Sigmoid colon (tissue), 7 donors: ENCODE measurements around the gene RLN3. TPM values are rescaled to one million over a fixed set of nuclear protein-coding genes. Genes with fewer than 3 reads are reported as not detected.
A peak's percentile ranks its signal among the peaks of the same experiment; 100 is the strongest.

Source experiments
- DNase-seq: peaks from one replicate; pipeline ENCODE4 v3.0.0-alpha.2; 2019
- H3K27ac ChIP-seq, 4 donors: fragments of 200-600 bp; sonication (generic); one replicate each; pipeline ENCODE4 v1.5.1; 2016 to 2019; ENCODE audit warnings: mild to moderate bottlenecking in 1 of 4
- H3K27me3 ChIP-seq, 3 donors: fragments of 200-600 bp; sonication (generic); one replicate each; pipeline ENCODE4 v1.5.1; 2019; ENCODE audit warnings: mild to moderate bottlenecking in 1 of 3
- H3K36me3 ChIP-seq, 4 donors: fragments of 200-600 bp; sonication (generic); one replicate each; pipeline ENCODE4 v1.5.1; 2016 to 2019
- H3K4me1 ChIP-seq, 4 donors: fragments of 200-600 bp; sonication (generic); one replicate each; pipeline ENCODE4 v1.5.1; 2017 to 2019
- H3K4me3 ChIP-seq, 4 donors: fragments of 200-600 bp; sonication (generic); one replicate each; pipeline ENCODE4 v1.5.1; 2017 to 2019; ENCODE audit warnings: mild to moderate bottlenecking in 2 of 4, moderate library complexity in 1 of 4
- H3K9me3 ChIP-seq, 4 donors: fragments of 200-600 bp in 3 of 4; sonication (generic) in 3 of 4; one replicate each; pipeline versions ENCODE4 v1.5.1 to v1.6.1; 2013 to 2019
- EP300 ChIP-seq, 4 donors: sonication (generic); formaldehyde crosslinking; IDR thresholded peaks; one replicate each; pipeline ENCODE4 v1.6.1; 2017; ENCODE audit warnings: antibody characterized with exemption in 4 of 4
- POLR2A ChIP-seq, 2 donors: fragments of 450-650 bp; IDR thresholded peaks; one replicate each; pipeline ENCODE4 v1.6.1; 2016; ENCODE audit warnings: antibody characterized with exemption in 2 of 2, mild to moderate bottlenecking in 2 of 2, moderate library complexity in 2 of 2
- POLR2AphosphoS5 ChIP-seq, 4 donors: sonication (generic); formaldehyde crosslinking; IDR thresholded peaks; one replicate each; pipeline ENCODE4 v1.6.1; 2017; ENCODE audit warnings: antibody characterized with exemption in 4 of 4
- WGBS, 2 donors: extraction: QIAGEN DNeasy Blood & Tissue Kit; methylation state at CpG; one replicate each; pipeline ENCODE4 v1.1.7; 2013; 5-methylcytosine and 5-hydroxymethylcytosine counted together
- intact Hi-C: fragments of 100-400 bp; cut with DNase I; formaldehyde crosslinking; loops from one replicate; pipeline ENCODE4 v1.15.1; 2023
- polyA plus RNA-seq, 3 donors: library from polyadenylated mRNA; stranded (reverse); fragments of 200-250 nt; gene quantifications; one replicate each; pipeline ENCODE4 v1.2.3, GENCODE V29; 2013
- total RNA-seq, 4 donors: library from RNA; depleted of rRNA; stranded (reverse); fragments of >200 nt; gene quantifications; one replicate each; pipeline ENCODE4 v1.1.0, GENCODE V29; 2016
- TF ChIP-seq, protein P1 (sequence below), 4 experiments: fragments of 450-650 bp in 3 of 4; fragments of 200-600 bp in 1 of 4; IDR thresholded peaks; one replicate each; pipeline ENCODE4 v1.5.1; 2016 to 2019; ENCODE audit warnings: antibody characterized with exemption in 4 of 4, mild to moderate bottlenecking in 3 of 4, moderate library complexity in 2 of 4
- donor health status: healthy with polysubstance abuse.
- donor health status: Bipolar disorder and iron deficiency.
- donor health status: healthy.

Gene RLN3
- total and polyA plus RNA-seq, 7 donors = 1.1 TPM; not detected in 6

DNA sequence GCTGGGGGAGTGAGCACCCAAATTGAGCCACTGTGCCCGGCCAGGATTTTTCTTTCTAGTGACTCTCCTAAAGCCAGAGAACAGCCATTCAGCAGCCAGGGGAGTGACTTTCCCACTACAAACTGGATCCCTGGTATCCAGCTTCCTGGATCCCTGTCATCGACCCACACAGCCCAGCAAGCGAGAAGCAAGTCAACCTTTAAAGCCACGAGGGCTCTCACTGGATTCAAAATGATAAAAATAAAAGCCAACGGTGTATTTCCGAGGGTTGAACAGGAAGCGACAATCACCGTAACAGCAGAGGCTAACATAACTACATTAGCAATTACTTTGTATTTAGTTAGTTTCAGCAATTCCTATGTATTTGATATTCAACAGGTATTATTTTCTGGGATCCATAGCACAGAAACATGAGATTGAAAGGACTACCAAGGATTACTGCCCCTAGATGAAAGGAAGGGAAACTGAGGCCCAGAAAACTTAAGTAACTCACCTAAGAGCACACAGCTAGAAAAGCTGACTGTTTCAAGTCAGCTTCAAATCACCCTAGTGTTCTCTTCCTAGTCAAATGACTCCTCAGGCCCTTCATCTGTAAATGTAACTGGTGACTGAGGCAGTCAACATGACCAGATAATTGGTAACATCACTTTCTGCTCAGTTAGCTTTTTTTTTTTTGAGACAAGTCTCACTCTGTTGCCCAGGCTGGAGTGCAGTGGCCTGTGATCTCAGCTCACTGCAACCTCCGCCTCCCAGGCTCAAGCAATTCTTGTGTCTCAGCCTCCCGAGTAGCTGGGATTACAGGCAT lies 24.5 kb upstream of the RLN3 start:
- peaks cover 0 to 5% (median 1%) of the 10 kb centered on the region in 4 donors for H3K9me3 ChIP-seq
- no peak for DNase-seq
- peak overlapping the region; percentile 98 to 100 (median 99) for H3K27ac ChIP-seq
- H3K27me3 ChIP-seq = no peaks in the 10 kb centered on the region
- no peak for TF ChIP-seq EP300 (IDR thresholded peaks at IDR 0.05)
- TF ChIP-seq POLR2A (IDR thresholded peaks at IDR 0.05) = no peak
- TF ChIP-seq, protein P1, sequence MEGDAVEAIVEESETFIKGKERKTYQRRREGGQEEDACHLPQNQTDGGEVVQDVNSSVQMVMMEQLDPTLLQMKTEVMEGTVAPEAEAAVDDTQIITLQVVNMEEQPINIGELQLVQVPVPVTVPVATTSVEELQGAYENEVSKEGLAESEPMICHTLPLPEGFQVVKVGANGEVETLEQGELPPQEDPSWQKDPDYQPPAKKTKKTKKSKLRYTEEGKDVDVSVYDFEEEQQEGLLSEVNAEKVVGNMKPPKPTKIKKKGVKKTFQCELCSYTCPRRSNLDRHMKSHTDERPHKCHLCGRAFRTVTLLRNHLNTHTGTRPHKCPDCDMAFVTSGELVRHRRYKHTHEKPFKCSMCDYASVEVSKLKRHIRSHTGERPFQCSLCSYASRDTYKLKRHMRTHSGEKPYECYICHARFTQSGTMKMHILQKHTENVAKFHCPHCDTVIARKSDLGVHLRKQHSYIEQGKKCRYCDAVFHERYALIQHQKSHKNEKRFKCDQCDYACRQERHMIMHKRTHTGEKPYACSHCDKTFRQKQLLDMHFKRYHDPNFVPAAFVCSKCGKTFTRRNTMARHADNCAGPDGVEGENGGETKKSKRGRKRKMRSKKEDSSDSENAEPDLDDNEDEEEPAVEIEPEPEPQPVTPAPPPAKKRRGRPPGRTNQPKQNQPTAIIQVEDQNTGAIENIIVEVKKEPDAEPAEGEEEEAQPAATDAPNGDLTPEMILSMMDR (IDR thresholded peaks at IDR 0.05) = no peak
- no peak for TF ChIP-seq POLR2AphosphoS5 (IDR thresholded peaks at IDR 0.05)
- H3K36me3 ChIP-seq = peaks cover 0 to 6% (median 0%) of the 10 kb centered on the region in 4 donors
- WGBS, 2 donors = 47 to 75% methylated on average over 10 of the region's 10 CpGs
- H3K4me1 ChIP-seq = peaks cover 0 to 30% (median 24%) of the 10 kb centered on the region in 4 donors
- intact Hi-C loops = loop anchor here (10.0 kb wide), 1 partner anchor 209 kb away; the partner anchor contains the start of gene ZSWIM4
- H3K4me3 ChIP-seq = no peak overlapping the region

DNA sequence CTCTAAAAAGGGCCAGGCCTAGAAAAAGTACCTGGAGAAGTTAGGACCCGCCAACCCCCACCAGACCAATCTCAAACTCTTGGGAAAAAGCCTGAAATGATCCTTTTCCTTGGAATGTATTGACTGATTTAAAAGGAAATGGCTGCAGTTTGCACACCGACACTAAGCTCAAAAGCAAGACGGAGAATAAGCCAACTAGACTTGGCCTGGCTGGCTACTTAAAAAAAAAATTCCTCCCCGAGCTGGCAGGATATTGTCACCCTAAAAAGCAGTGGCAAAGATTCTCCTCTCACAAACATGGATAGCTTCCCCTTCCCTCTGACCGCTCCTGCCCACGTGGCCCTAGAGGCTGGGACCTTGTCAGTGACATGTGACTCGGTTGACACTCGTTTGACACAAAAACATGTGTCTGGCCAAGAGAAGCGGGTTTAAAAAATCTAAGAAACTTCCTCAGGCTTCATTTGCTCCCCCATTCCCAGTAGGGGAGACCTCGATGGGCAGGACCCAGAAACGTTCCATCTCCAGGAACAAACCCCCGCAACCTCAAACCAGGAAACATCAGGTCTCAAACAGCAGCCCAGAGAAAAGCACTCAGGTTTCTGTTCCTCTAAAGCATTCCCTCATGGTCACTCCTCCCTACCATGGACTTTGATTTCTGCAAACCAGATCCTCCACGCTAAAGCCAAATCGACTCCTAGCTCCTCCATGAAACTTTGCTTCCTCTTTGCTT lies 23.2 kb upstream of the RLN3 start:
- H3K27me3 ChIP-seq = no peaks in the 10 kb centered on the region
- peak overlapping the region; percentile 98 to 100 (median 99) for H3K27ac ChIP-seq
- peak overlapping the region in 2 of 4 donors; percentile 97 for H3K4me3 ChIP-seq
- 12 to 25% methylated on average over 14 of the region's 14 CpGs for WGBS, 2 donors
- no peaks in the 10 kb centered on the region for H3K36me3 ChIP-seq
- intact Hi-C loops = loop anchor here (10.0 kb wide), 1 partner anchor 210 kb away; the partner anchor contains the start of gene ZSWIM4
- DNase-seq = peak; percentile 79
- H3K4me1 ChIP-seq = peaks cover 0 to 30% (median 24%) of the 10 kb centered on the region in 4 donors
- no peak for TF ChIP-seq EP300 (IDR thresholded peaks at IDR 0.05)
- TF ChIP-seq, protein P1 (IDR thresholded peaks at IDR 0.05) = no peak
- peak in 1 of 4 donors; percentile 53 for TF ChIP-seq POLR2AphosphoS5 (IDR thresholded peaks at IDR 0.05)
- no peak for TF ChIP-seq POLR2A (IDR thresholded peaks at IDR 0.05)
- no peaks in the 10 kb centered on the region for H3K9me3 ChIP-seq

DNA sequence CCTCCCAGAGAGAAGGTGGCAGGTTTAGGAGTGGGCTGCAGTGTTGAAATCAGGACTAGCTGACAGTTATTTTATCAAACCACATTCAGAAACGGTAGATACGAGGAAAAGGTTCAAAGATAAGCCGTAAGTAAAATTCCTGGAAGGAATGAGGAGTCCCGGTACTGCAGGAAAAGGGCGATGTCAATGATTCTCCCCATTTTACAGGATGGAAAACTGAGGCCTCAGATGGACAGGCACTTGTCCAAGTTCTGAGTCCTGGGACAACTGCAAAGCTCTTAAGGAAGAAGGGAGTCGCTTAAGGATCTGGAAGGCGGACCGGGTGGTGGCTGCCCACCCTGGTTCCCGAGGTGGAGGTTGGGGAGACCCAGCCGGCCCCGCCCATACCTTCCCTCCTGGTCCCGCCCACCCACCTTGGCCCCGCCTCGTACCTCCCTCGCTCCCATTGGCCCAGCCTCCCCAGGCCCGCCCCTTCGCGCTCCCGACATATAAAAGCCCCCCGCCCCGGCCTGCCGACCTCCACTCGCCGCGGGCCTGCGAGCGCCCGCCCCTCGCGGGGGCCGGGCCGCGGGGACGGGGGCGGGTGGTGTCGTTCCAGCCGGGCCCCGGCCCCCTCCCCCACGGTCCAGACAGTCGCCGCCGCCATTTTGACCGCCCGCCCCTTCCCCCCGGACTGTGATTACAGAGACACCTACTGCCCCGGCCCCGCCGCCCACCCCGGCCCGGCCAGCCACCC lies 22.4 kb upstream of the RLN3 start:
- 2 to 6% methylated on average over 50 of the region's 50 CpGs for WGBS, 2 donors
- Histone ChIP-seq H3K27me3 (no peaks in the 10 kb centered on the region), H3K9me3 (no peaks in the 10 kb centered on the region), H3K4me1 (peaks cover 0 to 30% (median 24%) of the 10 kb centered on the region in 4 donors), H3K4me3 (peak overlapping the region; percentile 67 to 97 (median 96)), H3K36me3 (no peaks in the 10 kb centered on the region), H3K27ac (peak overlapping the region; percentile 98 to 100 (median 99))
- no peak for TF ChIP-seq EP300 (IDR thresholded peaks at IDR 0.05)
- TF ChIP-seq, protein P1 (IDR thresholded peaks at IDR 0.05) = no peak
- TF ChIP-seq POLR2AphosphoS5 (IDR thresholded peaks at IDR 0.05) = peak in 1 of 4 donors; percentile 46
- TF ChIP-seq POLR2A (IDR thresholded peaks at IDR 0.05) = no peak
- intact Hi-C loops = loop anchor here (1.0 to 10.0 kb wide), 3 partner anchors 53 to 211 kb away; partner anchors contain the start of genes DCAF15, MISP3 and ZSWIM4
- peak; percentile 96 for DNase-seq

DNA sequence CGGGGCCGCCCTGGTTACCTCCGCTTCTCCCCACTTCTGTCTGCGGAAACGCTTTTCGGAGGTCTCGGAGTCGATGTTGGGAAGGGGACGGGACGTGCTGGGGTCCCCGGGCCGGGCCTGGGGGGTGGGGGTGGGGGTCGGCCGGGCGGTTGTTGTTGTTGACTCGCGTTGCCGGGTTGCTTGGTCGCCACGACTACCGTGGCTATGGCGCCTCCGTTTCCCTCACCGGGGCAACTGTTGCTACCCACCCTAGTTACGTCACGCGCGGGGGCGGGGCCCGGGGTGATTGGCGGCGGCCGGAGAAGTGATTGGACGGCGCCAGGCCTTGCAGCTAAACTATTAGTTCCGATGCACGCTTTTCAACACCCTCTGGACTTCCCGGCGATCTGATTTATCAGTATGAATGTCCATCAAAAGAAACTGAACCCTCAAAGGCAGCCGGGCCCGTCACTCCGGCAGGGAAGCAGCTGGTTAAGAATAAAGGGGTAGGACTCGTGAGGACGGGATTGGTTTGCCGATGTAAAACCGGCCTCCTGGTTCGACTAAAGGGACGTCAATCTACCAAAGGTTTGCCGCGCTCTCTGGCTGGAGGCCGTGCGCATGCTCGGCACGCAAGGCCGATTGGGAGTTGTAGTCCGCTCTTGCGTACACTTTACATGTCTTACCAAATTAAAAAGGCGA lies 21.7 kb upstream of the RLN3 start, which contains the start of gene RFX1:
RFX1 (minus strand) TSS at position 236 of the 681 bp plus-strand sequence. CDS start 12,477 bp downstream, outside the sequence.
- Histone ChIP-seq H3K4me1 (peaks cover 0 to 30% (median 24%) of the 10 kb centered on the region in 4 donors), H3K27ac (peak within 1 kb of the TSS; percentile 98 to 100 (median 99)), H3K9me3 (no peaks in the 10 kb centered on the region), H3K27me3 (no peaks in the 10 kb centered on the region), H3K4me3 (peak within 1 kb of the TSS; percentile 73 to 97 (median 96)), H3K36me3 (no peaks in the 10 kb centered on the region)
- TF ChIP-seq, protein P1 (IDR thresholded peaks at IDR 0.05) = no peak
- TF ChIP-seq POLR2AphosphoS5 (IDR thresholded peaks at IDR 0.05) (peak in 3 of 4 donors; percentile 21 to 50 (median 32)), EP300 (IDR thresholded peaks at IDR 0.05) (peak in 1 of 4 donors; percentile 46), POLR2A (IDR thresholded peaks at IDR 0.05) (peak in 1 of 2 donors; percentile 18)
- 0 to 1% methylated on average over 58 of the region's 58 CpGs for WGBS, 2 donors
- peak; percentile 100 for DNase-seq
- intact Hi-C loops = loop anchor here (1.0 to 10.0 kb wide), 3 partner anchors 54 to 211 kb away; partner anchors contain the start of genes DCAF15, MISP3 and ZSWIM4
